Right lobe of liver (tissue), 4 donors: ENCODE data around the gene SAMMSON.

ENCODE experiments used
- CTCF ChIP-seq, 4 donors: fragments of 200-600 bp in 3 of 4; fragments of 450-650 bp in 1 of 4; IDR thresholded peaks; one replicate each; pipeline versions ENCODE4 v1.5.1 to v1.8.0; 2016 to 2022; ENCODE audit warnings: antibody characterized with exemption in 4 of 4, mild to moderate bottlenecking in 2 of 4
- POLR2A ChIP-seq: fragments of 450-650 bp; IDR thresholded peaks from one replicate; pipeline ENCODE4 v1.6.1; 2017; ENCODE audit warnings: antibody characterized with exemption, mild to moderate bottlenecking
- donor health status: DM: no; HTN: no; CAD: no.
- donor health status: DM: no; HTN: no; CAD: no.
- donor health status: DM: no; HTN: yes; CAD: no.

- TF ChIP-seq POLR2A (no peak), CTCF (IDR thresholded peaks at IDR 0.05) (no peak)
These were observed 79.2 kb downstream of the SAMMSON start for GRCh38 chr3:70078778-70079177.
